ENCODE results near the gene SPOCK1. TPM values are rescaled to one million over a fixed set of nuclear protein-coding genes. Genes with fewer than 3 reads are reported as not detected.

SPOCK1 gene
- total and polyA plus RNA-seq, 10 donors, result 0.50 to 17.0 (median 6.6) TPM

- intact Hi-C loops (cut with DNase I; ENCODE audit: low total_unique reads), result no loop called here
- no peak for DNase-seq
- Histone ChIP-seq H3K27me3 (replicated peaks in 1 of 7) (no peaks in the 10 kb centered on the region), H3K4me3 (no peak overlapping the region), H3K9me3 (no peaks in the 10 kb centered on the region), H3K4me1 (no peaks in the 10 kb centered on the region), H3K27ac (no peak overlapping the region), H3K36me3 (no peaks in the 10 kb centered on the region)
- no peak for TF ChIP-seq POLR2A (IDR thresholded peaks at IDR 0.05)
- no peak for TF ChIP-seq POLR2AphosphoS5 (IDR thresholded peaks at IDR 0.05)
- no peak for TF ChIP-seq CTCF (IDR thresholded peaks at IDR 0.05 in 8 of 11, conservative IDR thresholded peaks at IDR 0.05 in 3 of 11)
- WGBS, 5 donors, result 65 to 76% (median 73%) methylated on average over 3 of the region's 3 CpGs
These were observed 218.5 kb downstream of the SPOCK1 start for GRCh38 chr5:137280656-137281055.

DNA sequence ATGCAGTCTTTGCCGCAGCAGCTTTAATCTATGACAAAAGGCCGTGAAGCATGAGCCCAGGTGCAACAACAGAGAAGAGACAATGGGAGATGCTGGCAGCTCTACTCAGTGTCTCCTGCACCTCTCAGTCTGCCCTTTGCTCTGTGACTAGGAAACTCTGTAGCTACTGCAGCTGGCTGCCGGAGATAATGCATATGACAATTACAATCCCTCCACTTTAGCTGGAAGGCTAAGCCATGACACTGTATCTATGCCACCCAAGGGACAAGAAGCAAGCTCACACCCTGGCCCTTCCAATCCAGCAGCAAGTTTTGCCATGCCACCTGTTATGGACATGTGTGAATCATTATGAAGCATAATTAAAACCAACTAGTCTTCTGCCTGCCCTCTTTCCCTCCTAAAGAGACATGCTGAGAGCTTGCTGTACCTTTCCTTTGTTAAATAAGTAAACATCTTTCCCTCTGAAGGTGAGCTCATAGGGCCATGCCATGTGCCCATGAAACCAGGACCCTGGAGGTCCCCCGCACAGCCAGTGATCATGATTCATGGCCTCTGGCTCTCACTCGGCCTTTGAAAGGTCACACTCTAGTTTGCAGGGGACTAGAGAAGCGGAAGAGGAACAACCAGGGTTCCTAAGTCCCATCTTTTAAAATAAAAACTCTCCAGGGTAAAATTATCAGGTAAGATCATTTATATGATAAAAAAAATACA lies 219.4 kb downstream of the SPOCK1 start:
- Histone ChIP-seq H3K4me1 (no peaks in the 10 kb centered on the region), H3K9me3 (no peaks in the 10 kb centered on the region), H3K27ac (no peak overlapping the region), H3K36me3 (no peaks in the 10 kb centered on the region), H3K4me3 (no peak overlapping the region), H3K27me3 (replicated peaks in 1 of 7) (no peaks in the 10 kb centered on the region)
- TF ChIP-seq POLR2AphosphoS5 (IDR thresholded peaks at IDR 0.05), result no peak
- intact Hi-C loops (cut with DNase I; ENCODE audit: low total_unique reads), result no loop called here
- WGBS, 5 donors, result 81 to 90% (median 86%) methylated on average over 6 of the region's 6 CpGs
- DNase-seq, result no peak

DNA sequence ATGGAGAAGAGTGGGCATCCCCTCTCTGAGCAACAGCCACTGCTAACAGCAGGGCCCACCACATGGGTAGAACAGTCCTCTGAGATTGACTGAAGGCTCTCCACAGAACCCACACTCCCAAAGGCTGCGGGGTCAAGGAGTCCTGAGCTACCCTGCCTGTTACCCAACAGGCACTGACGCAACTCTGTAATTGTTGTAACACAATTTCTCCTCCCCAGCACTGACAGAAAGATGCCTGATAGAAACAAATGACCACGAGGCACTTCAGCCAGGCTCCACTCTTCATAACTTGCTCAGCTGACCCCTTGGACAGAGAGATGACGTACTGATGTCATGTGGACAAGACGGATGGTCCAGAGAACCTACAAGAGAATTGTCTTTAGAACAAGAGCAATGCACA lies 220.7 kb downstream of the SPOCK1 start:
- DNase-seq, result no peak
- H3K4me3 ChIP-seq, result no peak overlapping the region
- intact Hi-C loops (cut with DNase I; ENCODE audit: low total_unique reads), result no loop called here
- H3K27me3 ChIP-seq (replicated peaks in 1 of 7), result no peaks in the 10 kb centered on the region
- WGBS, 5 donors, result 66 to 87% (median 73%) methylated on average over 5 of the region's 5 CpGs
- H3K36me3 ChIP-seq, result no peaks in the 10 kb centered on the region
- no peaks in the 10 kb centered on the region for H3K9me3 ChIP-seq
- no peak overlapping the region for H3K27ac ChIP-seq
- H3K4me1 ChIP-seq, result no peaks in the 10 kb centered on the region
- TF ChIP-seq POLR2A (IDR thresholded peaks at IDR 0.05), result no peak
- TF ChIP-seq CTCF (IDR thresholded peaks at IDR 0.05 in 8 of 11, conservative IDR thresholded peaks at IDR 0.05 in 3 of 11), result no peak
- TF ChIP-seq POLR2AphosphoS5 (IDR thresholded peaks at IDR 0.05), result no peak

DNA sequence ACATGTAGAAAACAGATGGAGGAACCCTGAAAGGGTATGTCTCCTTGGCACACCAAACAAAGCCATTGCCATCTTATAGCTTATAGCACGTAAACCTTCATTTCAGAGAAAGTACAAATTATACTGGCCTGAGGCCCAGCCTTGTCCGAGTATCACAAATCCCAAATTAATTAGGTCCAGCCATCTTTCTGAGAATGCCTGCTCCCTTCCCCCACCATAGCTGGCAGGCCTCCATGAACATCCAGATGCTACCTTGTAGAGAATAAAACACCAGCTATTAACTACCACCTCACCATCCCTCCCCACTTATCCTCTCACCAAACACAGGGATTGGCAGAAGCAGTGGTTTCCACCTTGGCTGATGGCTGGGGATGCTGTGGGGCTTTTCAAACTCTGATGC lies 224.0 kb downstream of the SPOCK1 start:
- no peak overlapping the region for H3K4me3 ChIP-seq
- no peak for DNase-seq
- no peak for TF ChIP-seq POLR2A (IDR thresholded peaks at IDR 0.05)
- no peak for TF ChIP-seq CTCF (IDR thresholded peaks at IDR 0.05 in 8 of 11, conservative IDR thresholded peaks at IDR 0.05 in 3 of 11)
- no peak for TF ChIP-seq POLR2AphosphoS5 (IDR thresholded peaks at IDR 0.05)
- intact Hi-C loops (cut with DNase I; ENCODE audit: low total_unique reads), result no loop called here
- H3K27ac ChIP-seq, result no peak overlapping the region
- no peaks in the 10 kb centered on the region for H3K36me3 ChIP-seq
- H3K4me1 ChIP-seq, result no peaks in the 10 kb centered on the region
- WGBS, 5 donors, result 86 to 98% (median 95%) methylated on average over 2 of the region's 2 CpGs
- no peaks in the 10 kb centered on the region for H3K9me3 ChIP-seq
- H3K27me3 ChIP-seq (replicated peaks in 1 of 7), result no peaks in the 10 kb centered on the region
